Endothelial cell (in vitro differentiated cells): ENCODE measurements around the gene NUP98. TPM values are rescaled to one million over a fixed set of nuclear protein-coding genes. Genes with fewer than 3 reads are reported as not detected.
A peak's percentile ranks its signal among the peaks of the same experiment; 100 is the strongest.
"Not testable (repeated sequence)": the region's sequence is repeated elsewhere in the genome, so short reads cannot be mapped to it uniquely, and the experiment has no call there.

ENCODE experiments used
- DNase-seq: peaks from one replicate; pipeline ENCODE4 v3.0.0; 2021; ENCODE audit warnings: low spot score
- H3K27ac Mint-ChIP-seq: one replicate; pipeline ENCODE4 v1.8.0; 2021; ENCODE audit warnings: mixed read lengths, inconsistent platforms; ENCODE audit not compliant: unreplicated experiment
- H3K27me3 Mint-ChIP-seq: one replicate; pipeline ENCODE4 v1.8.0; 2021; ENCODE audit warnings: mild to moderate bottlenecking, moderate library complexity, mixed read lengths, inconsistent platforms; ENCODE audit not compliant: unreplicated experiment
- H3K36me3 Mint-ChIP-seq: one replicate; pipeline ENCODE4 v1.8.0; 2021; ENCODE audit warnings: mild to moderate bottlenecking, low read depth, mixed read lengths, inconsistent platforms; ENCODE audit not compliant: unreplicated experiment
- H3K4me1 Mint-ChIP-seq: one replicate; pipeline ENCODE4 v1.8.0; 2021; ENCODE audit warnings: mild to moderate bottlenecking, mixed read lengths, inconsistent platforms; ENCODE audit not compliant: unreplicated experiment
- H3K4me3 Mint-ChIP-seq: one replicate; pipeline ENCODE4 v1.8.0; 2021; ENCODE audit warnings: mild to moderate bottlenecking, mixed read lengths, inconsistent platforms; ENCODE audit not compliant: unreplicated experiment
- H3K9me3 Mint-ChIP-seq: one replicate; pipeline ENCODE4 v1.8.0; 2021; ENCODE audit warnings: mixed read lengths, inconsistent platforms; ENCODE audit not compliant: unreplicated experiment
- CTCF ChIP-seq: fragments of 200-600 bp; sonication (generic); IDR thresholded peaks from one replicate; pipeline ENCODE4 v1.5.0; 2021; ENCODE audit warnings: antibody characterized with exemption; ENCODE audit not compliant: unreplicated experiment
- total RNA-seq: library from RNA; stranded (reverse); fragmentation: NEBNext Ultra II Directional; extraction: Animal tissue kit (Norgen Biotek cat#: 25700); gene quantifications from one replicate; pipeline ENCODE4 v1.2.1, GENCODE V29; 2021; ENCODE audit not compliant: unreplicated experiment

Gene NUP98
- total RNA-seq, 1 donor from 2014 or later = 59.9 TPM

DNA sequence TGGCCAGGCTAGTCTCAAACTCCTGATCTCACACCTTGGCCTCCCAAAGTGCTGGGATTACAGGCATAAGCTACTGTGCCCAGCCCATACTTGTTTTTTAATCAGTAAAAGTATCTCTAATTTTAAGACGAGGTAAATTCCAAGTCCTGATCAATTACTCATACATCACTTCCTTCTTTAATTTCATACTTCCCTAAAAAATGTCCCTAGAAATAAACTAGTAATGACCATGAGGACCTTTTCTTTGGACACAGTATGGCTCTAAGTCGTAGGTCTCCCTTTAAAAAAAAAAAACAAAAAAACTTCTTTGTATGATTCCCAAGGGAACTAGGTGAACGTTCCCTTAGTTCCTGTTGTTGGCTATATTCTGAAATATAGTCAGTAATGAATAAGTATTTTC lies 29.8 kb downstream of the NUP98 start:
- Mint-ChIP-seq H3K36me3 (peaks cover 40% of the 10 kb centered on the region), H3K9me3 (no peaks in the 10 kb centered on the region)

GRCh38 chr11:3766836-3767235 lies 30.5 kb downstream of the NUP98 start:
- H3K36me3 Mint-ChIP-seq = peaks cover 35% of the 10 kb centered on the region
- not testable (repeated sequence) for H3K9me3 Mint-ChIP-seq, H3K27ac Mint-ChIP-seq

More for the DNA sequence above, 29.8 kb downstream of the NUP98 start:
- DNase-seq = no peak
- H3K4me1 Mint-ChIP-seq = no peaks in the 10 kb centered on the region
- H3K27ac Mint-ChIP-seq = no peak overlapping the region
- TF ChIP-seq CTCF = no peak
- H3K4me3 Mint-ChIP-seq = no peak overlapping the region
- H3K27me3 Mint-ChIP-seq = no peaks in the 10 kb centered on the region

GRCh38 chr11:3764266-3764665 lies 33.1 kb downstream of the NUP98 start:
- TF ChIP-seq CTCF = no peak
- H3K9me3 Mint-ChIP-seq = no peaks in the 10 kb centered on the region
- no peak overlapping the region for H3K27ac Mint-ChIP-seq
- no peaks in the 10 kb centered on the region for H3K27me3 Mint-ChIP-seq
- H3K36me3 Mint-ChIP-seq = peaks cover 18% of the 10 kb centered on the region
- H3K4me3 Mint-ChIP-seq = no peak overlapping the region
- no peak for DNase-seq
- H3K4me1 Mint-ChIP-seq = no peaks in the 10 kb centered on the region

More at GRCh38 chr11:3766836-3767235, 30.5 kb downstream of the NUP98 start:
- DNase-seq, H3K4me1 Mint-ChIP-seq, H3K27me3 Mint-ChIP-seq, H3K4me3 Mint-ChIP-seq: not testable (repeated sequence)

DNA sequence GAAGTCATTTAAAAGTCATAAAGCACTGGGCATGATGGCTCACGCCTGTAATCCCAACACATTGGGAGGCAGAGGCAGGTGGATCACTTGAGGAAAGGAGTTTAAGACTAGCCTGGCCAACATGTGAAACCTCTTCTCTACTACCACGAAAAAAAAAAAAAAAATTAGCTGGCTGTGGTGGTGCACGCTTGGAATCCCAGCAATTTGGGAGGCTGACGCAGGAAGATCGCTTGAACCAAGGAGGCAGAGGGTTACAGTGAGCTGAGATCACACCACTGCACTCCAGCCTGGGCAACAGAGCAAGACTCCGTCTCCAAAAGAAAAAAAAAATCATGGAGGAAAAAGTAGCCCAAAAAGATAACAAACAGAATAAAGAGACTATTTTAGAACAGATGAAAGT lies 42.2 kb downstream of the NUP98 start:
- H3K4me1 Mint-ChIP-seq = no peaks in the 10 kb centered on the region
- no peak overlapping the region for H3K4me3 Mint-ChIP-seq
- peaks cover 17% of the 10 kb centered on the region for H3K36me3 Mint-ChIP-seq
- peaks cover 3% of the 10 kb centered on the region for H3K27me3 Mint-ChIP-seq
- H3K27ac Mint-ChIP-seq = no peak overlapping the region
- no peak for DNase-seq
- no peak for TF ChIP-seq CTCF
- H3K9me3 Mint-ChIP-seq = no peaks in the 10 kb centered on the region

DNA sequence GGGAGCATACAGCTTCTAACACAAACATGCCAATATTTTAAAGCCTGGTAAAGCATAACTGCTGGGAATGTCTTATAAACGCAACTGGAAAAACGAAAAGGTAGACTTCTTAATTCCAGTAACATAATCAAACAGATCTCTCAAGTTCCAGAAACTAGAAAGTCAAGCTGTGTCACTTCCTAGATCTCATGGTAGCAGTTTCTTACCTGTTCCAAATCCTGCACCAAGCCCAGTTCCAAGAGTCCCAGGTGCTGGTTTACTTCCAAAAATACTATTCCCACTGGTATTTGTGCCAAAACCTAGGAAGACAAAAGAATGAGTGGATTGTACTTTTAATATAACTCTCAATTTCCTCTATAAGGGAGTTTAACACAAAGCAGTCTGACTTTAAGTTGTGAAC lies 44.2 kb downstream of the NUP98 start:
- H3K4me3 Mint-ChIP-seq = no peak overlapping the region
- no peaks in the 10 kb centered on the region for H3K4me1 Mint-ChIP-seq
- H3K27me3 Mint-ChIP-seq = peaks cover 3% of the 10 kb centered on the region
- no peak for DNase-seq
- TF ChIP-seq CTCF = no peak
- H3K27ac Mint-ChIP-seq = no peak overlapping the region
- H3K36me3 Mint-ChIP-seq = peaks cover 8% of the 10 kb centered on the region
- H3K9me3 Mint-ChIP-seq = no peaks in the 10 kb centered on the region

DNA sequence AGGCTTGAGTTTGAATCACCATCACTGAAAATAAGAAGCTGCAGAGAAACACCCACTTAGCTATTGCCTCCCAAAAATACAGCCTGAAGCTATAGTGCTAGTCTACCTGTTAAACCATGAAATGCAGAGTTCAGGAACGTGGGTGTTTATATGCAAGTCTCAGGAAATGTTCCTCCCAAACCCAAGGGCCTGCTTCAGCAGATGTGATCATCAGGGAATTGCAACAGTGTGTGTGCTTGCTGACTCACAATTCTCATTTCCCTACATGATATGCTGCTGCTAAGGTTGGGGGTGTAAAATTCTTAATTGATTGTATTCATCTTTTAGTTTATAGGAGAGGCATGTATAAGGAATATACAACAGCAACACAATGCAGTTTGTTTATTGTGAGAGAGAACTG lies 49.6 kb downstream of the NUP98 start:
- H3K4me1 Mint-ChIP-seq = no peaks in the 10 kb centered on the region
- no peaks in the 10 kb centered on the region for H3K27me3 Mint-ChIP-seq
- DNase-seq = no peak
- peak overlapping the region; percentile 14 for H3K27ac Mint-ChIP-seq
- no peak for TF ChIP-seq CTCF
- H3K4me3 Mint-ChIP-seq = no peak overlapping the region
- peaks cover 9% of the 10 kb centered on the region for H3K36me3 Mint-ChIP-seq
- H3K9me3 Mint-ChIP-seq = no peaks in the 10 kb centered on the region
